Thyroid gland (tissue), 4 donors: ENCODE data around the gene PM20D1. TPM values are rescaled to one million over a fixed set of nuclear protein-coding genes. Genes with fewer than 3 reads are reported as not detected.

Experiments used
- DNase-seq, 2 donors: peaks; one replicate each; pipeline ENCODE4 v3.0.0-alpha.2; 2019
- H3K27ac ChIP-seq, 3 donors: fragments of 200-600 bp; sonication (generic); 1 replicate in 2 of 3; 2 replicates in 1 of 3; pipeline ENCODE4 v1.5.1; 2016 to 2019; ENCODE audit warnings: mild to moderate bottlenecking in 1 of 3, moderate library complexity in 1 of 3
- H3K27me3 ChIP-seq: fragments of 200-600 bp; sonication (generic); one replicate; pipeline ENCODE4 v1.5.1; 2019
- H3K36me3 ChIP-seq, 2 donors: fragments of 200-600 bp; sonication (generic); one replicate each; pipeline ENCODE4 v1.5.1; 2016 to 2019
- H3K4me1 ChIP-seq, 2 donors: fragments of 200-600 bp; sonication (generic); one replicate each; pipeline ENCODE4 v1.5.1; 2017 to 2019
- H3K4me3 ChIP-seq, 3 donors: fragments of 200-600 bp; sonication (generic); replicated peaks in 1 of 3; 1 replicate in 2 of 3; 2 replicates in 1 of 3; pipeline ENCODE4 v1.5.1; 2016; ENCODE audit warnings: mild to moderate bottlenecking in 1 of 3
- H3K9me3 ChIP-seq: fragments of 200-600 bp; sonication (generic); one replicate; pipeline ENCODE4 v1.5.1; 2017
- CTCF ChIP-seq, 6 experiments: fragments of 200-600 bp in 3 of 6; fragments of 450-650 bp in 3 of 6; sonication (generic) in 3 of 6; IDR thresholded peaks; one replicate each; pipeline ENCODE4 v1.5.1; 2016 to 2019; ENCODE audit warnings: antibody characterized with exemption in 6 of 6, mild to moderate bottlenecking in 2 of 6, inconsistent platforms in 1 of 6, moderate library complexity in 1 of 6
- POLR2A ChIP-seq, 2 donors: fragments of 450-650 bp; IDR thresholded peaks; one replicate each; pipeline ENCODE4 v1.6.1; 2017; ENCODE audit warnings: antibody characterized with exemption in 2 of 2, mild to moderate bottlenecking in 2 of 2, moderate library complexity in 1 of 2
- WGBS, 2 donors: methylation state at CpG; one replicate each; pipeline ENCODE4 v1.1.5; 2017; 5-methylcytosine and 5-hydroxymethylcytosine counted together
- intact Hi-C: fragments of 100-400 bp; cut with DNase I; formaldehyde crosslinking; loops from one replicate; pipeline ENCODE4 v1.15.1; 2023
- total RNA-seq, 4 donors: library from RNA; depleted of rRNA; stranded (reverse); fragments of >200 nt; gene quantifications; one replicate each; pipeline ENCODE4 v1.2.3, GENCODE V29; 2016

Gene PM20D1
- total RNA-seq, 4 donors from 2014 or later, result 0.50 to 0.81 (median 0.68) TPM

- H3K9me3 ChIP-seq, result no peaks in the 10 kb centered on the region
- H3K36me3 ChIP-seq, result peaks cover 26 to 30% of the 10 kb centered on the region in 2 donors
- TF ChIP-seq POLR2A (IDR thresholded peaks at IDR 0.05) (no peak), CTCF (IDR thresholded peaks at IDR 0.05) (no peak)
- no peak overlapping the region for H3K4me3 ChIP-seq
- intact Hi-C loops, result no loop called here
- WGBS, 2 donors, result 83 to 90% methylated on average over 5 to 8 of the region's 8 CpGs
- peaks cover 36 to 57% of the 10 kb centered on the region in 2 donors for H3K4me1 ChIP-seq
- no peak for DNase-seq
- H3K27ac ChIP-seq, result peak overlapping the region; percentile 14 to 73 (median 70)
- H3K27me3 ChIP-seq, result no peaks in the 10 kb centered on the region
Measured at GRCh38 chr1:205802060-205802459, 47.9 kb downstream of the PM20D1 start.

GRCh38 chr1:205800981-205801703 lies 48.8 kb downstream of the PM20D1 start:
- WGBS, 2 donors, result 23 to 46% methylated on average over 7 of the region's 7 CpGs
- intact Hi-C loops, result no loop called here
- Histone ChIP-seq H3K27me3 (no peaks in the 10 kb centered on the region), H3K27ac (peak overlapping the region; percentile 14 to 73 (median 70)), H3K4me3 (no peak overlapping the region), H3K36me3 (peaks cover 33 to 37% of the 10 kb centered on the region in 2 donors), H3K4me1 (peaks cover 28 to 48% of the 10 kb centered on the region in 2 donors), H3K9me3 (no peaks in the 10 kb centered on the region)
- peak; percentile 78 to 80 for DNase-seq
- TF ChIP-seq POLR2A (IDR thresholded peaks at IDR 0.05) (peak in 1 of 2 donors; percentile 5), CTCF (IDR thresholded peaks at IDR 0.05) (no peak)

GRCh38 chr1:205800427-205800826 lies 49.5 kb downstream of the PM20D1 start:
- no peak for TF ChIP-seq CTCF (IDR thresholded peaks at IDR 0.05)
- no peak for TF ChIP-seq POLR2A (IDR thresholded peaks at IDR 0.05)
- peak; percentile 46 to 49 for DNase-seq
- Histone ChIP-seq H3K27ac (peak overlapping the region; percentile 14 to 73 (median 70)), H3K4me1 (peaks cover 23 to 41% of the 10 kb centered on the region in 2 donors), H3K4me3 (no peak overlapping the region), H3K27me3 (no peaks in the 10 kb centered on the region), H3K36me3 (peaks cover 41 to 44% of the 10 kb centered on the region in 2 donors), H3K9me3 (no peaks in the 10 kb centered on the region)
- intact Hi-C loops, result no loop called here
- WGBS, 2 donors, result 47 to 65% methylated on average over 5 to 7 of the region's 7 CpGs

GRCh38 chr1:205798577-205798976 lies 51.4 kb downstream of the PM20D1 start:
- no peak for DNase-seq
- no peaks in the 10 kb centered on the region for H3K9me3 ChIP-seq
- no peaks in the 10 kb centered on the region for H3K27me3 ChIP-seq
- H3K36me3 ChIP-seq, result peaks cover 57 to 61% of the 10 kb centered on the region in 2 donors
- H3K4me1 ChIP-seq, result peaks cover 20 to 26% of the 10 kb centered on the region in 2 donors
- intact Hi-C loops, result loop anchor here (10.0 kb wide), 1 partner anchor 306 kb away; no protein-coding TSS in a partner anchor
- H3K27ac ChIP-seq, result no peak overlapping the region
- TF ChIP-seq CTCF (IDR thresholded peaks at IDR 0.05), result no peak
- TF ChIP-seq POLR2A (IDR thresholded peaks at IDR 0.05), result no peak
- 81 to 83% methylated on average over 5 of the region's 5 CpGs for WGBS, 2 donors
- no peak overlapping the region for H3K4me3 ChIP-seq

- Histone ChIP-seq H3K36me3 (peaks cover 71 to 76% of the 10 kb centered on the region in 2 donors), H3K27ac (peak overlapping the region in 1 of 3 donors; percentile 4), H3K4me3 (no peak overlapping the region), H3K4me1 (peaks cover 19 to 24% of the 10 kb centered on the region in 2 donors), H3K9me3 (no peaks in the 10 kb centered on the region), H3K27me3 (no peaks in the 10 kb centered on the region)
- intact Hi-C loops, result loop anchor here (10.0 kb wide), 1 partner anchor 308 kb away; no protein-coding TSS in a partner anchor
- TF ChIP-seq POLR2A (IDR thresholded peaks at IDR 0.05), result no peak
- no peak for TF ChIP-seq CTCF (IDR thresholded peaks at IDR 0.05)
- WGBS, 2 donors, result 85 to 100% methylated on average over 2 of the region's 2 CpGs
- DNase-seq, result no peak
Measured at GRCh38 chr1:205797168-205797567, 52.8 kb downstream of the PM20D1 start.
